HG03442 (cell line): ENCODE data around the gene UBE2D2.
"Not testable (repeated sequence)": the region's sequence is repeated elsewhere in the genome, so short reads cannot be mapped to it uniquely, and the experiment has no call there.

Source experiments
- ATAC-seq: cut with Tn5 transposase; IDR thresholded peaks from one replicate; pipeline ENCODE4 v1.9.1; 2021; ENCODE audit warnings: mild to moderate bottlenecking, moderate library complexity; ENCODE audit not compliant: unreplicated experiment

The UBE2D2 gene

GRCh38 chr5:139546593-139546992, 14.5 kb upstream of the UBE2D2 start:
- not testable (repeated sequence) for ATAC-seq

DNA sequence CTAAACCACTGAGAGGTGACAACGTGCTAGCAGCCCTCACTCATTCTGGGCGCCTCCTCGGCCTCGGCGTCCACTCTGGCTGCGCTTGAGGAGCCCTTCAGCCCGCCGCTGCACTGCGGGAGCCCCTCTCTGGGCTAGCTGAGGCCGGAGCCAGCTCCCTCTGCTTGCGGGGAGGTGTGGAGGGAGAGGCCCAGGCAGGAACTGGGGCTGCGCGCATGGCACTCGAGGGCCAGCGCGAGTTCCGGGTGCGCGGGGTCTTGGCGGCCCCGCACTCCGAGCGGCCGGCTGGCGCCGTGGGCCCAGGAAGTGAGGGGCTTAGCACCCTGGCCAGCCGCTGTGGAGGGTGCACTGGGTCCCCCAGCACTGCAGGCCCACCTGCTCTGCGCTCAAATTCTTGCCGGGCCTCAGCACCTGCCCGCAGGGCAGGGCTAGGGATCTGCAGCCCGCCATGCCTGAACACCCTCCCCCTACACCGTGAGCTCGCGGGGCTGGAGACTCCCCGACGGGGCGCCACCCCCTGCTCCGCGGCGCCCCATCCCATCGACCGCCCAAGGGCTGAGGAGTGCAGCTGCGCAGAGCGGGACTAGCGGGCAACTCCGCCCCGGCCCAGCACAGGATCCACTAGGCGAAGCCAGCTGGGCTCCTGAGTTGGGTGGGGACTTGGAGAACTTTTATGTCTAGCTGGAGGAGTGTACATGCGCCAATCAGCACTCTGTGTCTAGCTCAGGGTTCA, 11.8 kb upstream of the UBE2D2 start:
- no peak for ATAC-seq

DNA sequence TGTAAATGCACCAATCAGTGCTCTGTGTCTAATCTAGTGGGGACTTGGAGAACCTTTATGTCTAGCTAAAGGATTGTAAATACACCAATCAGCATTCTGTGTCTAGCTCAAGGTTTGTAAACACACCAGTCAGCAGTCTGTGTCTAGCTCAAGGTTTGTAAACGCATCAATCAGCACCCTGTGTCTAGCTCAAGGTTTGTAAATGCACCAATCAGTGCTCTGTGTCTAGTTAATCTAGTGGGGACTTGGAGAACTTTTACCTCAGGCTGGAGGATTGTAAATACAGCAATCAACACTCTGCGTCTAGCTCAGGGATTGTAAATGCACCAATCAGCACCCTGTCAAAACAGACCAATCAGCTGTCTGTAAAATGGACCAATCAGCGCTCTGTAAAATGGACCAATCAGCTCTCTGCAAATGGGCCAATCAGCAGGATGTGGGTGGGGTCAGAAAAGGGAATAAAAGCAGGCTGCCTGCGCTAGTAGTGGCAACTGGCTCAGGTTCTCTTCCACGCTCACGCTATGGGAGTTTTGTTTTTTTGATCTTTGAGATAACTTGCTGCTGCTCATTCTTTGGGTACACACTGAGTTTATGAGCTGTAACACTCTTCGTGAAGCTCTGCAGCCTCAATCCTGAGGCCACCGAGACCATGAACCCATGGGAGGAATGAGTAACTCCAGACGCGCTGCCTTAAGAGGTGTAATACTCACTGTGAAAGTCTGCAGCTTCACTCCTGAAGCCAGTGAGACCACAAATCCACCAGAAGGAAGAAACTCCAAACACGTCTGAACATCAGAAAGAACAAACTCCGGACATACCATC, 10.9 kb upstream of the UBE2D2 start:
- not testable (repeated sequence) for ATAC-seq

- no peak for ATAC-seq
Observed at GRCh38 chr5:139551191-139551889, 9.8 kb upstream of the UBE2D2 start.

GRCh38 chr5:139552893-139553575, 8.1 kb upstream of the UBE2D2 start:
- no peak for ATAC-seq

- ATAC-seq: no peak
Observed at GRCh38 chr5:139554264-139554663, 6.9 kb upstream of the UBE2D2 start.

GRCh38 chr5:139557811-139558210, 3.3 kb upstream of the UBE2D2 start:
- ATAC-seq: no peak

DNA sequence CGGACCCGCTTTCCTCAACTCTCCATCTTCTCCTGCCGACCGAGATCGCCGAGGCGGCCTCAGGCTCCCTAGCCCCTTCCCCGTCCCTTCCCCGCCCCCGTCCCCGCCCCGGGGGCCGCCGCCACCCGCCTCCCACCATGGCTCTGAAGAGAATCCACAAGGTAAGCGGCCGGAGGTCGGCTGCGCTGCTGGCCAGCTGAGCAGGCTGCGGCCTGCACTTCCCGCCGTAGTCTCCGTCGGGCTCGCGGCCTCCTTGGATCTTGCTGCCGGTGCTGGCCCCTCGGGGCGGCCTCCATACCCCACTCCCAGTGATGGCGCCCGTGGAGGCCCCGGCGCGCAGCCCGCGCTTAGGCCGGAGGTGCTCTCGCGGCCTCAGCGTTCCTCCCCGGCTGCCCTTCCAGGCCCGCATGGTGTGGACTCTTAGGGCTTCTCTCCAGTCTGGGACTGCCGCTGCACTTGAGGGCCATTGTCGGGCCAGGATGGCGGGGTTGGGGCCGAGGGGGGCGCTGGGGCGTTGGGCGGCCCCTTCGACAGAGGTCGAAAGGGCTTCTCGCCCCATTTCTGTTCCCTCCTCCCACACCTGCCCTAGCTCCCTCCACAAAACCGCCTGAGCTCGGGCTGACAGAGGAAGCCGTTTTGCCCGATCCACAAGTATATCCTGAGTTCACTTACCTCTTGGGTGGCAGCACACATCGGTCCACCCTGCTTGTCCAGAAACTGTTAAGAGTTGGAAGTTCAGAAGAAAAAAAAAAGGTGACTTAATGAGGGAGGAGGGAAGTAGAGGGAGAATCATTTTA, 714 bp downstream of the UBE2D2 start:
- ATAC-seq: peak; percentile 14

GRCh38 chr5:139562847-139563246, 1.7 kb downstream of the UBE2D2 start:
- no peak for ATAC-seq

- peak; percentile 30 for ATAC-seq
Observed at GRCh38 chr5:139565411-139566305, 4.5 kb downstream of the UBE2D2 start.

DNA sequence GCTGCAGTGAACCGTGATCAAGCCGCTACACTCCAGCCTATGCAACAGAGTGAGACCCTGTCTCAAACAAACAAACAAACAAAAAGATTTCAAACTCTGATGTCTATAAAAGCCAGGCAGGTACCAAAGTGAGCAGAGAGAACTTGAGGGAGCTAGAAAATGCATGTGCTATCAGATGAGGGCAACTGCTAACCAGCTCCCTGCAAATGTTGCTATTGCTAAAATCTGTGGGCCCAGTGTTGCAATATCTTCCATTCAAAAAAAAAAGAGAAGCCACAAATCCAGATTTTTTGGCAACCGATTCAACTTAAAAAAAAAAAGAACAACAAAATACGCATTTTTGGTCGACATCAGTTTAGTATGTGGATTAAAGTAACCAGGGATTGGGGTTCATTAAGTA, 5.5 kb downstream of the UBE2D2 start:
- ATAC-seq: no peak

GRCh38 chr5:139569270-139569955, 8.3 kb downstream of the UBE2D2 start:
- no peak for ATAC-seq

DNA sequence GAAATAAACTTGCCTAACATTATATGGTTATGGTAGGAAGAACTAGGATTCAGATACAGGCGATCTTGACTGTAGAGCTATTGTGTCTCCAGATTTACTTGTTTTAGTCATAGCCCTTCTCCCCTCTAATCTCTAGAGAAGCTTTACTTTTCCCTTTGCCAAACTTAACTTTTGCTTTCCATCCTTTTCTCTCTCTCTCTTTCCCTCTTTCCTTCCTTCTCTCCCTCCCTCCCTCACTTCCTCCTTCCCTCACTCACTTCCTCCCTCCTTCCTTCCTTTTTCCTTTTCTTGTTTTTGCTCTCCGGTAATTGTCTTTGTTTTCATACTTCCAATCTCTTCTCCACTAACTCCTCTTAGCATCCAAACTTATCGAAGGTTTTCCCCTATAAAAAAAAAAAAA, 10.4 kb downstream of the UBE2D2 start:
- no peak for ATAC-seq

DNA sequence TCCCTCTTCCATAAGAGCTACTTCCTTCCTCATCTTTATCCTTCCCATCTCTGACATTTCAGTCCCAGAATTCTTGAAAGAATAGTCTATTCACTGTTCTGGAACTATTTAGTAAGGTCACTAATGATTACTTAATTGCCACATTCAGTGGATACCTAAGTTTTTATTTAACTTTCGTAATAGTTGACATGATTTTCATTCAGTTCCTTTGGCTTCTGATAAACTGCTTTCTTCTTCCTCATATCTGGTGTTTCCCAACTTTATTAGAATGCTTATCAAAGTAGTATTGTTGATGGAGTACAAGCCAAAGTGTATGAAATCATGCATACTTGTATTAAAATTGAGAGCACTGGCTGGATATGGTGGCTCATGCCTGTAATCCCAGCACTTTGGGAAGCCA, 10.8 kb downstream of the UBE2D2 start:
- no peak for ATAC-seq

GRCh38 chr5:139574641-139575312, 13.6 kb downstream of the UBE2D2 start:
- no peak for ATAC-seq

- ATAC-seq: no peak
Observed at GRCh38 chr5:139575313-139575646, 14.1 kb downstream of the UBE2D2 start.

DNA sequence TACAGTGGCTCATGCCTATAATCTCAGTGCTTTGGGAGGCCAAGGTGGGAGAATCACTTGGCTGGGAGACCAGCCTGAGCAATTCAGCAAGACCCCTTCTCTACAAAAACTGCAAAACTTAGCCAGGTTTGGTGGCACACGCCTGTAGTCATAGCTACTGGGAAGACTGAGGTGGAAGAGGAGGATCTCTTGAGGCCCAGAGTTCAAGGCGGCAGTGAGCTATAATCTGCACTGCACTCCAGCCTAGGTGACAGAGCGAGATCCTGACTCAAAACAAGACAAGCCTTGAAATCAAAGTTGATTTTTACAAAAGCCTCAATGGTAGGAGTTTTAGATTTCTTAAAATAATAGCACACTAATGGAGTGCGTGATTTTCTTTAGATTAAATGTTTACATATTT, 14.6 kb downstream of the UBE2D2 start:
- ATAC-seq: no peak

DNA sequence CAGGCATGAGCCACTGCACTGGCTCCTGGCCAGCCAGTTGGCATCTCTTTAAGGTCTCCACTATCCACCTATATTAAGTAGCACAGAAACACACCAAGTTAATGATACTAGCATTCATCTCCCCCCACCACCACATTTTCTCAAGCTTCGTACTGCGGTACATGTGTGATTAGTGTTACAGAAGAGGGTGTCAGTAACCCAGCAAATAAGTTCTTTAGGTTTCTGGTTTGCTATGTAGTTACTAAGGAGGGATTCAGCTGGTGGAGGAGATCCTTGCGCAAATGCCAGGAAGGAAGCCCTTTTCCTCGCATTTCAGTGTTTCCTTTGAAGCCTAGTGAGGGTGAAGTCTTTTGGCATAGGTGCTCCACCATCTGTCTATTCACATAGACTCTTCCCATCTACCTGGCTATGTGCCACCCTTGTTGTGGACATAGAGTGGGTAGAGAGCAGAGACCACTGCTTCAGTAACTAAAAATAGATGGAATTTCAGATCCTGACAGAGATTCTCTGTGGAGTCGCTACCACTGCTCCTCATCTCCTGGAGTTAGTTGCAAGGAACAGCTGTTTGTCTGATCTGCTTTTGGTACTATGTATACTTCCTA, 16.7 kb downstream of the UBE2D2 start:
- no peak for ATAC-seq
